Ascending aorta (tissue), 2 donors: ENCODE measurements around the gene SPANXN4. TPM values are rescaled to one million over a fixed set of nuclear protein-coding genes. Genes with fewer than 3 reads are reported as not detected.

Experiments used
- DNase-seq, 2 donors: peaks; one replicate each; pipeline ENCODE4 v3.0.0-alpha.2; 2019; ENCODE audit warnings: low spot score in 2 of 2
- H3K27ac ChIP-seq, 2 donors: fragments of 200-600 bp; sonication (generic); one replicate each; pipeline ENCODE4 v1.5.1; 2016 to 2017; ENCODE audit warnings: mild to moderate bottlenecking in 1 of 2
- H3K27me3 ChIP-seq: fragments of 200-600 bp; sonication (generic); one replicate; pipeline ENCODE4 v1.5.1; 2017
- H3K36me3 ChIP-seq, 2 donors: fragments of 200-600 bp; sonication (generic); one replicate each; pipeline ENCODE4 v1.5.1; 2016
- H3K4me1 ChIP-seq, 2 donors: fragments of 200-600 bp; sonication (generic); one replicate each; pipeline ENCODE4 v1.5.1; 2016 to 2017; ENCODE audit warnings: mild to moderate bottlenecking in 1 of 2
- H3K4me3 ChIP-seq, 2 donors: fragments of 200-600 bp; sonication (generic); one replicate each; pipeline ENCODE4 v1.5.1; 2016 to 2017; ENCODE audit warnings: mild to moderate bottlenecking in 1 of 2
- H3K9me3 ChIP-seq, 2 donors: fragments of 200-600 bp; sonication (generic); one replicate each; pipeline ENCODE4 v1.5.1; 2016
- intact Hi-C: fragments of 100-400 bp; cut with DNase I; formaldehyde crosslinking; loops from one replicate; pipeline ENCODE4 v1.15.1; 2023
- total RNA-seq: library from RNA; depleted of rRNA; stranded (reverse); fragments of >200 nt; gene quantifications from one replicate; pipeline ENCODE4 v1.1.0, GENCODE V29; 2016
- TF ChIP-seq, protein P1 (sequence below), 3 experiments: fragments of 200-600 bp in 2 of 3; fragments of 450-650 bp in 1 of 3; sonication (generic) in 2 of 3; IDR thresholded peaks; one replicate each; pipeline ENCODE4 v1.5.1; 2016 to 2019; ENCODE audit warnings: antibody characterized with exemption in 3 of 3, mild to moderate bottlenecking in 1 of 3, moderate library complexity in 1 of 3

SPANXN4 gene
- total RNA-seq, 1 donor from 2014 or later: not detected

DNA sequence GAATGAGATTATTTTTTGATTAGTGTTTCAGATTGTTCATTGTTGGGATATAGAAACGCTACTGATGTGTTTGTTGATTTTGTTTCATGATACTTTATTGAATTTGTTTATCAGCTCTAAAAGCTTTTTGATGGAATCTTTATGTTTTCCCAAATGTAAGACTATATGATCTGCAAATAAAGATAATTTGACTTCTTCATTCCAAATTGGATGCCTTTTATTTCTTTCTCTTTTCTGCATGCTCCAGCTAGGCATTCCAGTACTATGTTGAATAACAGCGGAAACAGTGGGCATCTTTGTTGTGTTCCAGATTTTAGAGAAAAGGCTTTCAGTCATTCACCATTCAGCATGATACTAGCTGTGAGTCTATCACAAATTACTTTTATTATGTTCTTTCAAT, 21.8 kb downstream of the SPANXN4 start:
- no peak for DNase-seq
- TF ChIP-seq, protein P1, sequence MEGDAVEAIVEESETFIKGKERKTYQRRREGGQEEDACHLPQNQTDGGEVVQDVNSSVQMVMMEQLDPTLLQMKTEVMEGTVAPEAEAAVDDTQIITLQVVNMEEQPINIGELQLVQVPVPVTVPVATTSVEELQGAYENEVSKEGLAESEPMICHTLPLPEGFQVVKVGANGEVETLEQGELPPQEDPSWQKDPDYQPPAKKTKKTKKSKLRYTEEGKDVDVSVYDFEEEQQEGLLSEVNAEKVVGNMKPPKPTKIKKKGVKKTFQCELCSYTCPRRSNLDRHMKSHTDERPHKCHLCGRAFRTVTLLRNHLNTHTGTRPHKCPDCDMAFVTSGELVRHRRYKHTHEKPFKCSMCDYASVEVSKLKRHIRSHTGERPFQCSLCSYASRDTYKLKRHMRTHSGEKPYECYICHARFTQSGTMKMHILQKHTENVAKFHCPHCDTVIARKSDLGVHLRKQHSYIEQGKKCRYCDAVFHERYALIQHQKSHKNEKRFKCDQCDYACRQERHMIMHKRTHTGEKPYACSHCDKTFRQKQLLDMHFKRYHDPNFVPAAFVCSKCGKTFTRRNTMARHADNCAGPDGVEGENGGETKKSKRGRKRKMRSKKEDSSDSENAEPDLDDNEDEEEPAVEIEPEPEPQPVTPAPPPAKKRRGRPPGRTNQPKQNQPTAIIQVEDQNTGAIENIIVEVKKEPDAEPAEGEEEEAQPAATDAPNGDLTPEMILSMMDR (IDR thresholded peaks at IDR 0.05): no peak
- Histone ChIP-seq H3K27me3 (no peaks in the 10 kb centered on the region), H3K36me3 (no peaks in the 10 kb centered on the region), H3K4me3 (no peak overlapping the region), H3K9me3 (no peaks in the 10 kb centered on the region), H3K27ac (no peak overlapping the region), H3K4me1 (no peaks in the 10 kb centered on the region)
- intact Hi-C loops: no loop called here

DNA sequence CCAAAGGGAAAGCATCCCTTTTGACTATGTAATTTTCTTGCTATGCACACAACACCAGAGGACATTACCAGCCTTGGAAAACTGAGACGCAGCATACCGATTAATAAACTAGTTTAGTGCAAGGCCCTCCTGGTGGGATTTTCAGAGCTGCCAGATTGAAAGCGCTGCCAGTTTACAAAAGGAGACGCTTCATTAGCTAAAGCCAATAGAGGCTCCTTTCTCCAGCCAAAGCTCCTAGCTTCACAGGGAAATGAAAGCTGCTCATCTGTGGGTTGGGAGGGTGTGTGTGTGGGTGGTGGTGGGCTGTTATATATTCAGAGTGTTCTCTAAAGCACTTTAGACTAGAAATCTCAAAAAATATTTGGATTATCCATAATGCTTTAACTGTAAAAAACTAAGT, 32.4 kb downstream of the SPANXN4 start:
- intact Hi-C loops: no loop called here
- Histone ChIP-seq H3K4me1 (no peaks in the 10 kb centered on the region), H3K36me3 (no peaks in the 10 kb centered on the region), H3K27ac (no peak overlapping the region), H3K9me3 (no peaks in the 10 kb centered on the region), H3K27me3 (no peaks in the 10 kb centered on the region), H3K4me3 (no peak overlapping the region)
- TF ChIP-seq, protein P1 (IDR thresholded peaks at IDR 0.05): no peak
- no peak for DNase-seq

DNA sequence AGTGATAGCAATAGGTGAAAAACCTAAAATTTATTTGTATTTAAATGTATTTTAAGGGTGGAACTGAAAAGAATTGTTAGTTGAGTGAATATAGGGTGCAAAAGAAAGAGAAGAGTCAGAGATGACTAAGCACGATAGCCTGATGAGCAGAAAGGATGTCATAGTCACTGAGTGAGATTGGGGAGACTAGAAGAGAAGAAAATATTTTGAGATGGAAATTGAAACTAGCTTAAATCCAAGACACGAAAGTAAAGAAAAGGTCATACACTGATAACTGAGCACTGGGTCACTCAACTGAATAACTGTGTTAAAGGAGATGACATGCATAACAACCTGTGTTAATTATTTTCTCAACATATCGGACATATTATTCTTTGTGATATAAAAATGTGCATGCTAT, 55.5 kb downstream of the SPANXN4 start:
- Histone ChIP-seq H3K27ac (no peak overlapping the region), H3K36me3 (no peaks in the 10 kb centered on the region), H3K9me3 (no peaks in the 10 kb centered on the region), H3K4me1 (no peaks in the 10 kb centered on the region), H3K4me3 (no peak overlapping the region), H3K27me3 (no peaks in the 10 kb centered on the region)
- no peak for DNase-seq
- TF ChIP-seq, protein P1 (IDR thresholded peaks at IDR 0.05): no peak
- intact Hi-C loops: no loop called here

DNA sequence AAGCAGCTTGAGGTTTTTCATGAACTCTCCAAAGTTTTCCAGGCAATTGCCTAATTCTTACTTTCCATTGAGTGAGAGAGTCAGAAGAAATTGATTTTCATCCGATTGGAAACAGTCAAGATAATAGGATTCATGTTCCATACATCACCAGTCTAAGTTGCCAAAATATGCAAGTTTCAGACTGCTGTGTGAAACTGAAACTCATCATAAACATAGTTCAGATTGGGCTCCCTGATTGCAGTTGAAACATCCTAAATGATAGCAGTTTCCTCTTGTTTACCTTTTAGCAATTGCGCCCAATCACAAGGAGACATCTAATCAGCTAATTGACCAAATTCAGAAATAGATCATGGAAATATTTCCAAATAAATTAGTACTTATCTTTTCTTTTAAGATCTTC, 56.8 kb downstream of the SPANXN4 start:
- no peak for DNase-seq
- intact Hi-C loops: no loop called here
- no peak overlapping the region for H3K4me3 ChIP-seq
- no peak overlapping the region for H3K27ac ChIP-seq
- H3K9me3 ChIP-seq: no peaks in the 10 kb centered on the region
- no peaks in the 10 kb centered on the region for H3K4me1 ChIP-seq
- TF ChIP-seq, protein P1 (IDR thresholded peaks at IDR 0.05): no peak
- H3K36me3 ChIP-seq: no peaks in the 10 kb centered on the region
- H3K27me3 ChIP-seq: no peaks in the 10 kb centered on the region
